Heart left ventricle (tissue), 16 donors: Measurements from ENCODE around the gene TMEM217. TPM values are rescaled to one million over a fixed set of nuclear protein-coding genes. Genes with fewer than 3 reads are reported as not detected.
A peak's percentile ranks its signal among the peaks of the same experiment; 100 is the strongest.

ENCODE experiments used
- ATAC-seq, 4 donors: fragments of 200-7000 bp; cut with Tn5 transposase; one replicate each; pipeline ENCODE4 v1.9.1; 2020 to 2022; ENCODE audit warnings: moderate library complexity in 4 of 4, mild to moderate bottlenecking in 3 of 4, moderate number of reproducible peaks in 1 of 4
- DNase-seq, 5 donors: peaks; one replicate each; pipeline ENCODE4 v3.0.0-alpha.2; 2020
- H3K27ac ChIP-seq, 12 donors: fragments of 200-600 bp; sonication (generic) in 4 of 12; one replicate each; pipeline versions ENCODE4 v1.5.0 to v1.8.0; 2016 to 2022; ENCODE audit warnings: mild to moderate bottlenecking in 2 of 12
- H3K27me3 ChIP-seq, 9 donors: fragments of 200-600 bp; sonication (generic) in 2 of 9; one replicate each; pipeline versions ENCODE4 v1.5.1 to v1.8.0; 2016 to 2022; ENCODE audit warnings: mild to moderate bottlenecking in 3 of 9
- H3K36me3 ChIP-seq, 9 donors: fragments of 200-600 bp; sonication (generic) in 2 of 9; one replicate each; pipeline versions ENCODE4 v1.5.0 to v1.8.0; 2018 to 2022; ENCODE audit warnings: mild to moderate bottlenecking in 2 of 9
- H3K4me1 ChIP-seq, 12 donors: fragments of 200-600 bp; sonication (generic) in 4 of 12; one replicate each; pipeline versions ENCODE4 v1.5.0 to v1.8.0; 2016 to 2022; ENCODE audit warnings: mild to moderate bottlenecking in 3 of 12
- H3K4me3 ChIP-seq, 12 donors: fragments of 200-600 bp; sonication (generic) in 4 of 12; one replicate each; pipeline versions ENCODE4 v1.5.0 to v1.8.0; 2017 to 2022; ENCODE audit warnings: mild to moderate bottlenecking in 9 of 12, moderate library complexity in 4 of 12
- H3K9me3 ChIP-seq, 12 donors: fragments of 200-600 bp; sonication (generic) in 4 of 12; one replicate each; pipeline versions ENCODE4 v1.5.0 to v1.8.0; 2016 to 2022; ENCODE audit warnings: mild to moderate bottlenecking in 1 of 12
- CTCF ChIP-seq, 12 donors: fragments of 200-600 bp; sonication (generic) in 4 of 12; IDR thresholded peaks; one replicate each; pipeline versions ENCODE4 v1.5.0 to v1.8.0; 2018 to 2022; ENCODE audit warnings: antibody characterized with exemption in 12 of 12, mild to moderate bottlenecking in 5 of 12
- POLR2A ChIP-seq, 2 donors: fragments of 450-650 bp; IDR thresholded peaks; one replicate each; pipeline ENCODE4 v1.6.1; 2017; ENCODE audit warnings: antibody characterized with exemption in 2 of 2, mild to moderate bottlenecking in 2 of 2, moderate library complexity in 2 of 2
- whole genome bisulfite sequencing, 4 donors: extraction: QIAGEN DNeasy Blood & Tissue Kit in 2 of 4; methylation state at CpG; one replicate each; pipeline versions ENCODE4 v1.1.5 to v1.1.7; 2013 to 2018; 5-methylcytosine and 5-hydroxymethylcytosine counted together
- intact Hi-C, 10 donors: fragments of 100-400 bp; cut with DNase I; formaldehyde crosslinking; loops; one replicate each; pipeline versions ENCODE4 v1.11.1 to v1.14.2; 2022
- polyA plus RNA-seq, 2 donors: library from polyadenylated mRNA; stranded (reverse); fragments of 200-250 nt; gene quantifications; one replicate each; pipeline ENCODE4 v1.2.3, GENCODE V29; 2013
- total RNA-seq, 9 donors: library from RNA; depleted of rRNA in 2 of 9; stranded (reverse); fragments of >200 nt in 2 of 9; fragmentation: NEBNext Ultra II Directional in 3 of 9; extraction: Animal tissue kit (Norgen Biotek cat#: 25700) in 3 of 9; gene quantifications; one replicate each; pipeline versions ENCODE4 v1.1.0 to v1.2.4, GENCODE V29; 2016 to 2023
- donor health status: ischemic (EF 13 %, LVEDD 7.1; RV severe dilation, severe dysfunction).
- donor health status: healthy with polysubstance abuse.
- donor health status: DM: no; HTN: yes; CAD: no.
- donor health status: DM: no; HTN: no; CAD: no.
- donor health status: ischemic (EF 25% LVEDD 6.9; RV normal size, moderate dysfunction).
- donor health status: ischemic (EF 25% LVEDD 5.7; RV mildly dilated, moderate dysfunction).
- donor health status: healthy.
- donor health status: DM: yes; HTN: yes; CAD: no.
- donor health status: ischemic (EF 35%, LVEDD 5.7; RV mildly dilated, moderate dysfunction).
- donor health status: nonischemic (EF 11% LVEDD 7.7; RV severe dilation, severe dysfunction).
- donor health status: DM: yes; HTN: yes; CAD: no.
- donor health status: PGD.
- donor health status: ischemic (EF 29% LVEDD 5.4; RV normal size, mild dysfunction).
- donor health status: nonischemic (EF 23%, LVEDD 6.1; RV moderate dilation, normal function).

The TMEM217 gene
- total and polyA plus RNA-seq, 11 donors: 0.15 to 2.1 (median 0.65) TPM; not detected in 3

- peaks cover 0 to 51% (median 31%) of the 10 kb centered on the region in 9 donors for H3K36me3 ChIP-seq
- intact Hi-C loops: loop anchor here (1.0 to 10.0 kb wide), 13 partner anchors 37 to 286 kb away; partner anchors contain the start of gene C6orf89 (in 5 of the 10)
- ATAC-seq (peak in 2 of 4 donors; percentile 10 to 14), DNase-seq (peak; percentile 33 to 84 (median 51))
- peak overlapping the region; percentile 60 to 100 (median 90) for H3K4me3 ChIP-seq
- peaks cover 0 to 51% (median 17%) of the 10 kb centered on the region in 12 donors for H3K4me1 ChIP-seq
- H3K9me3 ChIP-seq: no peaks in the 10 kb centered on the region
- no peaks in the 10 kb centered on the region for H3K27me3 ChIP-seq
- TF ChIP-seq CTCF (IDR thresholded peaks at IDR 0.05): peak in 5 of 12 donors; percentile 11 to 28 (median 24)
- TF ChIP-seq POLR2A (IDR thresholded peaks at IDR 0.05): no peak
- peak overlapping the region; percentile 45 to 97 (median 90) for H3K27ac ChIP-seq
- WGBS, 4 donors: 0 to 1% (median 1%) methylated on average over 6 to 92 of the region's 92 CpGs
Observed at GRCh38 chr6:37170273-37171200, 87.4 kb downstream of the TMEM217 start.

- H3K4me1 ChIP-seq: peaks cover 0 to 42% (median 17%) of the 10 kb centered on the region in 12 donors
- intact Hi-C loops: loop anchor here (1.0 to 10.0 kb wide), 14 partner anchors 37 to 285 kb away; partner anchors contain the start of gene C6orf89 (in 5 of the 10)
Observed at GRCh38 chr6:37169496-37170272, 88.3 kb downstream of the TMEM217 start, which contains the start of gene PIM1. PIM1 (plus strand) TSS chr6:37170152; CDS start chr6:37170576, 424 bp downstream.

GRCh38 chr6:37168811-37169495 lies 89.0 kb downstream of the TMEM217 start:
- Histone ChIP-seq H3K4me1 (peaks cover 0 to 36% (median 17%) of the 10 kb centered on the region in 12 donors), H3K36me3 (peaks cover 0 to 35% (median 15%) of the 10 kb centered on the region in 9 donors), H3K4me3 (peak overlapping the region; percentile 24 to 100 (median 64)), H3K27ac (peak overlapping the region; percentile 69 to 97 (median 92)), H3K9me3 (no peaks in the 10 kb centered on the region), H3K27me3 (no peaks in the 10 kb centered on the region)
- intact Hi-C loops: loop anchor here in 5 of 10 donors (1.0 to 10.0 kb wide), 4 partner anchors 37 to 67 kb away; no protein-coding TSS in a partner anchor
- TF ChIP-seq POLR2A (IDR thresholded peaks at IDR 0.05) (no peak), CTCF (IDR thresholded peaks at IDR 0.05) (no peak)
- ATAC-seq (peak; percentile 7 to 50 (median 26)), DNase-seq (peak in 1 of 5 donors; percentile 70)
- WGBS, 4 donors: 7 to 12% (median 8%) methylated on average over 26 to 29 of the region's 29 CpGs

More at GRCh38 chr6:37169496-37170272, 88.3 kb downstream of the TMEM217 start, which contains the start of gene PIM1:
- peak in 1 of 12 donors; percentile 25 for TF ChIP-seq CTCF (IDR thresholded peaks at IDR 0.05)
- TF ChIP-seq POLR2A (IDR thresholded peaks at IDR 0.05): peak; percentile 68 to 95
- 0 to 1% (median 1%) methylated on average over 42 to 90 of the region's 90 CpGs for WGBS, 4 donors
- Histone ChIP-seq H3K36me3 (peaks cover 0 to 42% (median 22%) of the 10 kb centered on the region in 9 donors), H3K27ac (peak within 1 kb of the TSS; percentile 88 to 97 (median 93)), H3K9me3 (no peaks in the 10 kb centered on the region), H3K4me3 (peak within 1 kb of the TSS; percentile 61 to 100 (median 90)), H3K27me3 (no peaks in the 10 kb centered on the region)
- ATAC-seq: peak; percentile 90 to 96 (median 92)
- DNase-seq: peak; percentile 99 to 100 (median 100)
